GM06990 (cell line): ENCODE measurements around the gene PBX2.

Experiments
- DNase-seq: peaks from one replicate; pipeline ENCODE4 v3.0.0-alpha.2; 2011; ENCODE audit not compliant: insufficient read length; ENCODE audit errors: extremely low read depth
- H3K27me3 ChIP-seq: replicated peaks from 2 replicates; pipeline ENCODE4 v1.6.0; 2011; ENCODE audit warnings: low read length; ENCODE audit not compliant: control insufficient read depth, insufficient read depth
- H3K36me3 ChIP-seq: 2 replicates; pipeline ENCODE4 v1.5.1; 2011; ENCODE audit warnings: low read length; ENCODE audit not compliant: control insufficient read depth, insufficient read depth
- H3K4me3 ChIP-seq: replicated peaks from 2 replicates; pipeline ENCODE4 v1.5.1; 2011; ENCODE audit warnings: low read depth, mild to moderate bottlenecking, control low read depth, low read length
- TF ChIP-seq, protein P1 (sequence below): IDR thresholded peaks from 2 replicates; pipeline ENCODE4 v1.5.1; 2011; ENCODE audit warnings: low read length, control low read depth, mild to moderate bottlenecking, inconsistent platforms; ENCODE audit not compliant: insufficient read depth, poor library complexity, severe bottlenecking

PBX2 gene

DNA sequence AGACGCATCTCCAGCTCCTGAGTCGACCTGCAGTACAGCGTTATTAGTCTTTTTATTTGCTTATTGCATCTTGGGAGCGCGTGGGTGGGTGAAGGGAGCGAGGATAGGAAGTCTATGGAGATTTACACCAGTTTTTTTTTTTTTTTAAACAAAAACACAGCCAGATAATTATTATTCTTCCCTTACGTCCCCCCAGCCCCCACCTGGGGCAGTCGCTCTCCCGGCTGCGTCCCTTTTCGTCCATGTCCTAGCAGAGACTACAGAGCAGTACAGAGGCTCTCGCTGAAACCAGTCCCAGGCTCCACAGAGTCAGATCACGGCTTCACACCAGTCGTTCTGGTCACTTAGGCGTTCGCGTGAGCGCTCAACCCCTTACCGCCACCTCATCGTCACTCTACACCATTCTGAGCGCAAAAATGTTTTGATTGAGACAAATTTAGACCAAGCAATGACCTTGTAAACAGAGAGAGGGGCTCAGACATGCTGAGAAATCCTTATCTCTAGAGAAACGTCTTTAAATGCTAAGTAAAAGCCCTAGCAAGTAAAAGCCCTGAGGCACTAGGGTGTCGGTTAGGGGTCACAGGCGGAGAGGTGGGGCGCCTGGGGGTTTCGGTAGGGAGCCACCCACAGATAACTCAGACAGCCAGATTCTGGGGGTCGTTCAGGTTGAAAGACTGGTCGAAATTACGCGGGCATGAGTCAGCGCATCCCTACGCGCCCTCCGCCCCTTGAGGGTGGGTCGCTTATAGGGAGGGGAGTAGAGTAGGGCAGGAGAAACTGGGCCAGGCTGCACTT lies 37.0 kb downstream of the PBX2 start:
- H3K27me3 ChIP-seq: peaks cover 1% of the 10 kb centered on the region
- H3K36me3 ChIP-seq: no peaks in the 10 kb centered on the region
- TF ChIP-seq, protein P1, sequence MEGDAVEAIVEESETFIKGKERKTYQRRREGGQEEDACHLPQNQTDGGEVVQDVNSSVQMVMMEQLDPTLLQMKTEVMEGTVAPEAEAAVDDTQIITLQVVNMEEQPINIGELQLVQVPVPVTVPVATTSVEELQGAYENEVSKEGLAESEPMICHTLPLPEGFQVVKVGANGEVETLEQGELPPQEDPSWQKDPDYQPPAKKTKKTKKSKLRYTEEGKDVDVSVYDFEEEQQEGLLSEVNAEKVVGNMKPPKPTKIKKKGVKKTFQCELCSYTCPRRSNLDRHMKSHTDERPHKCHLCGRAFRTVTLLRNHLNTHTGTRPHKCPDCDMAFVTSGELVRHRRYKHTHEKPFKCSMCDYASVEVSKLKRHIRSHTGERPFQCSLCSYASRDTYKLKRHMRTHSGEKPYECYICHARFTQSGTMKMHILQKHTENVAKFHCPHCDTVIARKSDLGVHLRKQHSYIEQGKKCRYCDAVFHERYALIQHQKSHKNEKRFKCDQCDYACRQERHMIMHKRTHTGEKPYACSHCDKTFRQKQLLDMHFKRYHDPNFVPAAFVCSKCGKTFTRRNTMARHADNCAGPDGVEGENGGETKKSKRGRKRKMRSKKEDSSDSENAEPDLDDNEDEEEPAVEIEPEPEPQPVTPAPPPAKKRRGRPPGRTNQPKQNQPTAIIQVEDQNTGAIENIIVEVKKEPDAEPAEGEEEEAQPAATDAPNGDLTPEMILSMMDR: no peak
- H3K4me3 ChIP-seq: no peak overlapping the region
- DNase-seq: no peak

DNA sequence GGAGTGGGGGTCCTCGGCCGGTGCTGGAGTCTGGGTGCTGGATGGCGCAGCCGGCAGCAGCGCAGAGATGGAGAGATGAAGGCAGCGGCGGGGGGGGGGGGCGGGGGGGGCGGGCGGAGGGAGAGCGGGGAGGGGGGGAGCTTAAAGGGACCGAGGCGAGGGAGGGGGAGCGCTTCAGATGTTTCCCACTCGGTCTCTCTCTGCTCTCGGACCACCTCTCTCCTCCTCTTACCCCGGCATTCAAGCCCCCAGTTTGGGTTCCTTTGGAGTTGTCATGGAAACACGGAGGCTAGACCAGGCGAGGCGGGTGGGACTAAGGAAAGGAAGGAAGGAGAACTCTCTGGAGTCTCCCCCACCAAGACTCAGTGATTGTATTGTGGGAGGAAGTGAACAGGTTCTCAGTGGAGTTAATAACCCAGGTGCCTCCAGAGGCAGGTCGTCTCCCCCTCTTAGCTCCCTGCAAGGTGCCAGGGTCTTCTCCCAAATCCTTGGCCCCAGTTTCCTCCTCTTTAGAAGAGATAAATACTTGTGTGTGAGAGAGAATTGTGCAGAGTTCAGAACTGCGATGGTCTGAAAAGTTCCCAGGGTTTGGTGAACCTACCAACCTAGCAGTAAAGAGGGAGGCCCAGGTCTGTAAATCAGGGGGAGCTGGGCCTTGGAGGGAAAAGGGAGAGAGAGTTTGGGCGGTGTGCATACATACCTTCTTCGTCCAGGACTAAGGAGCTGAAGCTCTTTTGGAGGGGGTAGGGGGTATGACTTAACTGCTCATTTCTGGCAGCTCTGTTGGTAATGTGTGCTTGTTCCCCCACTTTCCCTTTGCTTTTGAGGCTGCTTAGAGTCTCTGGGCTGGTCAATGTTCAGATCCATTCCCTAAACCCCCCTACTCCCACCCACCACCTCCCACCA lies 37.9 kb downstream of the PBX2 start, which contains the start of gene PRRT1:
TSS of gene PRRT1 (minus strand) at position 77 of the 906 bp plus-strand sequence. CDS start 112 bp downstream, outside the sequence.
- H3K36me3 ChIP-seq: no peaks in the 10 kb centered on the region
- TF ChIP-seq, protein P1: no peak
- no peak within 1 kb of the TSS for H3K4me3 ChIP-seq

DNA sequence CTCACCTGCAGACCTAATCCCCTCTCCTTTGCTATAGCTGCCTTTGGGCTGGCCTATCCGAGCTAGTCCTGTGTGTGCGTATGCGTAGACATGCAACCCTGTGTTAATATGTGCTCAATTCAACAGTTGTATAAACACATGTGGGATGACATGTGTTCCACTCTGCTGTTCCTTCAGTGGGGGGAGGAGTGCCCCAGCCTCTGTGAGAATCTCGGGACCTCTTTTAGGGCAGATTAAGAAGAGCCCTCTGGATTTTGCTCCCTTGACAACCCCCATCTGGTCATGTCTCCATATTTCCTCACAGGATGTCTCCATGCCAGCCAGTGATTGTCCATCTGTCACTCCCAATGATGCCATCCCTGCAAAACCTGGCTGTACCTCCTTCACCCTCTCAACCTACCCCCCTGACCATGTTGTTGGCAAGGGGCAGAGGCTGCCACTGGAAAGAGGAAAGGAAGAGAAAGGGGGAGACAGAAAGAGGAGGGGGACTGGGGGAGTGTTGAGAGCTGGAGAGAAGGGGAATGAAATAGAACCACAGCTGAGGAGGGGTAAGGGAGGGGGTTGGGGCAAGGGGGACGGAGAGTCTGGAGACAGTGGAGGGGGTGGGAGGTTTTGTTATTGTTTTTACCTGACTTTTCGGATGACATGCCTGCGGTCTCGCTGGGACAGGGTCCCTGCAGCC lies 38.7 kb downstream of the PBX2 start:
- Histone ChIP-seq H3K36me3 (no peaks in the 10 kb centered on the region), H3K27me3 (peaks cover 1% of the 10 kb centered on the region), H3K4me3 (no peak overlapping the region)
- no peak for DNase-seq
- TF ChIP-seq, protein P1: no peak

More for the DNA sequence above, 37.9 kb downstream of the PBX2 start, which contains the start of gene PRRT1:
- no peak for DNase-seq
- peaks cover 1% of the 10 kb centered on the region for H3K27me3 ChIP-seq

DNA sequence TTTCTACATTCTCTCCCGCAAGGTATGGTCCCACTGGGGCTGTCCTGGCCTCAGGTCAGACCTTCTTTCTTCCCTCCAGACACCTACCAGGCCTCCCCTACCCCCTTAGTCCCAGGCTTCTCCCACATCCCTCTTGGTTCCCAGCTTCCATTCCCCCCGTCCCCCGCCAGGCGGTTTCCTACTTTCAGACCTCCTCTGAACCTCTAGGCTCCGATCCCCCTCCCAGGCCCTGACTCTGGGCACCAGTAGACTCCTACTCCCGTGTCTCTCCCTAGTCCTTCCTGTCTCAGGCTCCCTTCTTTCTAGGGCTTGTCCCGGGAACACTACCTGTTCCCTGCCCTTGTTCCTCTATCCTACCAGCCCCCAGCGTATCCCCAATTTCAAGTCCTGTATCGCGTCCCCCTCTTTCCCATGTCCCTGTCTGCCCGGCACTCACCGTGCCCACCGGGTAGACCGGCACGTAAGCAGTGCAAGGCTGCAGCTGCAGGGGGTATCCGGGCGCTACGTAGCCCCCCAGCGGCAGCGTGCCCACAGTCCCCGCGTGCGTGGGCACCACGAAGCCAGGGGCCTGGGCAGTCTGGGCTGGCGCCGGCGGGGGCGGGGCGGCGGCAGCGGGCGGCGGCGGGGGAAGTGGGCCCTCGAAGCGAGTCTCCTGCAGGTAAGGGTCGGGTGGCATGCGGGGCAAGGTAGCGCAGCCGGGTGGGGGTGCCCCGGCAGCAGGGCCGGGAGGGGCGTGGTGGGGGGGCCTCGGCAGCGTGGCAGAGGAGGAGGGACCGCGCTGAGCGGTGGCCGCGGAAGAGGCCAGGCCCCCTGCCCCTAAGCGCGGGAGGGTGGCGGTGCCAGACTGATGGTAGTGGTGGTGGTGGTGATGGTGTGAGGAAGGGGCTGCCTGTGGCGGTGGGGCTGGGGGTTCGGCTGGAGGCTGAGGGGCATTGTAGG lies 39.8 kb downstream of the PBX2 start:
- Histone ChIP-seq H3K4me3 (no peak overlapping the region), H3K27me3 (peaks cover 1% of the 10 kb centered on the region), H3K36me3 (no peaks in the 10 kb centered on the region)
- TF ChIP-seq, protein P1: no peak
- no peak for DNase-seq
